Left hindlimb (tissue), 1 donor: ENCODE measurements around the gene SCN2A.

Experiments used
- DNase-seq: peaks from one replicate; pipeline ENCODE4 v3.0.0-alpha.2; 2018

SCN2A gene

GRCh38 chr2:165239230-165239629 is at the start of gene SCN2A:
Gene SCN2A, plus strand, starts transcription at chr2:165239414. Its CDS starts 56,410 bp downstream, at chr2:165295824.
- no peak for DNase-seq

GRCh38 chr2:165191096-165191728 is 48.0 kb upstream of the SCN2A start:
- no peak for DNase-seq

- no peak for DNase-seq
Measured at GRCh38 chr2:165192729-165193128, 46.5 kb upstream of the SCN2A start.

- DNase-seq = no peak
Measured at GRCh38 chr2:165193178-165193777, 45.9 kb upstream of the SCN2A start.

GRCh38 chr2:165196411-165196810 is 42.8 kb upstream of the SCN2A start:
- DNase-seq = no peak

- DNase-seq = no peak
Measured at GRCh38 chr2:165197346-165197745, 41.9 kb upstream of the SCN2A start.

GRCh38 chr2:165198181-165198580 is 41.0 kb upstream of the SCN2A start:
- DNase-seq = no peak

GRCh38 chr2:165202239-165202638 is 37.0 kb upstream of the SCN2A start:
- DNase-seq = no peak

GRCh38 chr2:165203689-165204559 is 35.3 kb upstream of the SCN2A start, which contains the start of gene SCN3A:
Gene SCN3A, minus strand, starts transcription at chr2:165204050. Its CDS starts 27,656 bp downstream, at chr2:165176394.
- DNase-seq = peak; percentile 41

GRCh38 chr2:165205865-165206264 is 33.3 kb upstream of the SCN2A start:
- no peak for DNase-seq

GRCh38 chr2:165208094-165208493 is 31.1 kb upstream of the SCN2A start:
- DNase-seq = no peak

- no peak for DNase-seq
Measured at GRCh38 chr2:165214093-165214492, 25.1 kb upstream of the SCN2A start.

- no peak for DNase-seq
Measured at GRCh38 chr2:165219481-165219880, 19.7 kb upstream of the SCN2A start.

GRCh38 chr2:165224941-165225340 is 14.3 kb upstream of the SCN2A start:
- DNase-seq = no peak

- no peak for DNase-seq
Measured at GRCh38 chr2:165227571-165227970, 11.6 kb upstream of the SCN2A start.

GRCh38 chr2:165237056-165237455 is 2.2 kb upstream of the SCN2A start:
- no peak for DNase-seq

GRCh38 chr2:165238295-165238694 is 919 bp upstream of the SCN2A start:
- no peak for DNase-seq

- DNase-seq = no peak
Measured at GRCh38 chr2:165239856-165240515, 772 bp downstream of the SCN2A start.

- no peak for DNase-seq
Measured at GRCh38 chr2:165240916-165241315, 1.7 kb downstream of the SCN2A start.

GRCh38 chr2:165245081-165245793 is 6.0 kb downstream of the SCN2A start:
- DNase-seq = no peak

GRCh38 chr2:165248238-165248637 is 9.0 kb downstream of the SCN2A start:
- no peak for DNase-seq

- DNase-seq = no peak
Measured at GRCh38 chr2:165251366-165251765, 12.2 kb downstream of the SCN2A start.

- no peak for DNase-seq
Measured at GRCh38 chr2:165253178-165253577, 14.0 kb downstream of the SCN2A start.
